ENCODE data around the gene SMOC2.
"Not testable (repeated sequence)": the region's sequence is repeated elsewhere in the genome, so short reads cannot be mapped to it uniquely, and the experiment has no call there.

Gene SMOC2

DNA sequence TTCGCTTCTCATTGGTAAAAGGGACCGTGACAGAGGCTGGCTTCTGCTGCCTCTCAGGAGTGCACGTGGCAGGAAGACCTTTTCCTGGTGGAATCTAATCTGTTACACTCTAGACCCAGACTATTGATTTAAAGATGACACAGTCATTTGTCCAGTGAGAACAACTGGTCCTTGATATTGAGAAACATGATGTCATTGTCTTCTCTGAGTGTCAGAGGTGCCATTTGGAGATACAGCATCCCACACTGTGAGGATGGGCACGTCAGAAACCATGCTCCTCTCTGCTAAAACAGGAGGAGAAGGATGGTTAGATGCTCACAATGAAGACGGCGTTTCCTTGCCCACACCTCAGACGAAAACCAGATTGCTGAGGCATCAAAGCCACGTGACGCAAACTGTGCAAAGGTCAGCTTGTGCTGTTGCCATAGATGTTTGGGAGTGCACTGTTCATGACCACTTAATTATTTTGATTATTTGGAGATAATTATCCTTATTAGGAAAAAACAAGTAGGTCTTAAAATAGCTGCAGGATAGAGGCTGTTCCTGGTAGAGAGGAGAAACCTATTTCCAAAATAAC lies 169.0 kb downstream of the SMOC2 start:
- no peak for DNase-seq

DNA sequence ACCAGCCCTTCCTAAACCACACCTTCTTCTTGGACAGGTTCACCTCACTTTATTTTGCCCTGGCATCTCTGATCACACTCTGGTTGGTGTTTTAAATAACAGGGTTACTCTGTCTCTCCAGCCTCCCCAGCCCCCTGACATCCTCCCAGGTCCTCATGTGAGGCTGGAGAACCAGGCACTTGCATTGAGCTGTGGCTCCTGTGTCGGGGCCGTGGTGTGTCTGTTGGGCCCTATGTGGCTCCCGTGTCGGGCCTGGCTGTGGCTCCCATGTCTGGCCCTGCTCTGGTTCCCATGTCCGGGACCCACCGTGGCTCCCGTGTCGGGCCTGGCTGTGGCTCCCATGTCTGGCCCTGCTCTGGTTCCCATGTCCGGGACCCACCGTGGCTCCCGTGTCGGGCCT lies 170.0 kb downstream of the SMOC2 start:
- DNase-seq = not testable (repeated sequence)

GRCh38 chr6:168611691-168612090 lies 170.7 kb downstream of the SMOC2 start:
- DNase-seq = no peak

DNA sequence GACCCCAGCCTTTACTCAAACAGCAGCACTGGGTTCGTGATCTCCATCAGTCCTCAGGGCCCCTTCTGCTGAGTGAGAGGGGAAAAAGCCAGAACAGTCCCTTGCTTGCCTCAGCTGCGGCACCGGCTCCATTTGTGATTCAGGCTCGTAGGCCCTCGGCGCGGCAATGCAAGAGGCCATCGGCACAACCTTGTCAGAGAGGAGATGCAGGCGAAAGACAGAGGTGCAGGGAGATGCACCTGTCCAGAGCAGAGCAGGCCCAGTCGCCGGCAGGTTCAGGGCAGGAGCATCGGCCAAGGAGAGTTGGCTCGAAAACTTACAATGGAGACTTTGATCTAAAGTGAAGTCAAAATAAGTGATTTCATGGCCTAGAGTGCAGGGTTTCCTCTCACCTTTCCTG lies 171.6 kb downstream of the SMOC2 start:
- DNase-seq = no peak

DNA sequence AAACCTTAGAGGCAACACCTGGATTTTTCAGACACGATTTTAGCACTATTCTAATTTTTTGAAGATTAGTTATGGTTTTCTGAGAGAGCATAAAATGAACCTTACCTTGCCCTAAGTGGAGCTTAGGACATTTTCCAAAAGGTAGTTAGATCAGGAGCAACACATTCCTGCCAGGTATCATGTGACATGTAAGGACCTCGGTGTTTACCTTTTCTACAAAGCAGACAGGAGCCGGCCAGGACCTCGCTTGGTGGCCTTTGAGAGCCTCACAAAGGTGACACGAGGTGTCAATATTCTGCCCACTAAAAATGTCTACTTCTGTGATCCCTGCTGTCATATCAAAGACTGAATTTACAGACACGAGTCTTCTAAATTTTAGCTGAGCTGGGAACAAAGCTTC lies 174.9 kb downstream of the SMOC2 start:
- DNase-seq = no peak

DNA sequence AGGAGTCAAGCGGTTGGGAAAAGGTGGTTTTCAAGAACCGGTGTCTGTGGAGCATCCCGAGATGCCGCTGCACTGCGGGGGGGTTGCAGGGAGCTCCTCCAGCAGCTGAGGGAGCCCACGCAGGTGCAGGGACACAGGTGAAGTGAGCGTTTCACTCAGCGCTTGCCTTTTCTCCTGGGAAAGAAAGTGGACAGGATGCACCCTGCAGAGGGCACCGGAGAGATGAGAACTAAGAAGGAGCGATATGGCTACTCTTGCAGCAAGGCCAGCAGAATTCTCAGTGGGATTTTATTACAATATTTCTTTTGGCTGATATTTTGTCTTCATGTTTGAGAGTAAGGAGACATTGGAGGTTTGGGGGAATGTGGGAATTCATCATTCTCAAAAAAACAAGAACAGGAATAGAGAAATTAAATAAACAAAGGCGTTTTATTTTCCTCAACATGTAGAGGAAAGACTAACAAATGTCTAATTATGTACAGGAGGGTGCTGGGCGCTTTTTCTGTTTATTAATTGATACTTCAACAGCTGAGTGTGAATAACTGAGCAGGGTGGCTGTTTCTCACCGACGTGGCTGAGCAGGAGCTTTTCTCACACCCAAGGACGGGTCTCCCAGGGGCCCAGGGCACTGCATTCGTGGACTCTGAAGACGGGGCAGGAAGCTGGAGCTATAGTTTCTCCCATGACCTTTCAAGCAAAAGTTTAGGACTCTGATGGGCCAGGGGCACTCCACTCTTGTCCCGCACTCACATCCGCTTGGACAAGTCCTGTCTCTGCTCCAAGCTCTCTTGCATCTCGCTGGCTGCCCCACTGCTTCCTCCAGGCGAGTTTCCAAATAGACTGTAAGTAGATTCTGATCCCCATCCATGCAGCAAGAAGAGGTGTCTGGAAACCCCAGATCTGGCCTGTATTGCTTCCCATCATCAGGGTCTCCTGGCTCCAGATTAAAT lies 176.1 kb downstream of the SMOC2 start:
- DNase-seq = no peak

GRCh38 chr6:168618546-168619315 lies 177.7 kb downstream of the SMOC2 start:
- no peak for DNase-seq

DNA sequence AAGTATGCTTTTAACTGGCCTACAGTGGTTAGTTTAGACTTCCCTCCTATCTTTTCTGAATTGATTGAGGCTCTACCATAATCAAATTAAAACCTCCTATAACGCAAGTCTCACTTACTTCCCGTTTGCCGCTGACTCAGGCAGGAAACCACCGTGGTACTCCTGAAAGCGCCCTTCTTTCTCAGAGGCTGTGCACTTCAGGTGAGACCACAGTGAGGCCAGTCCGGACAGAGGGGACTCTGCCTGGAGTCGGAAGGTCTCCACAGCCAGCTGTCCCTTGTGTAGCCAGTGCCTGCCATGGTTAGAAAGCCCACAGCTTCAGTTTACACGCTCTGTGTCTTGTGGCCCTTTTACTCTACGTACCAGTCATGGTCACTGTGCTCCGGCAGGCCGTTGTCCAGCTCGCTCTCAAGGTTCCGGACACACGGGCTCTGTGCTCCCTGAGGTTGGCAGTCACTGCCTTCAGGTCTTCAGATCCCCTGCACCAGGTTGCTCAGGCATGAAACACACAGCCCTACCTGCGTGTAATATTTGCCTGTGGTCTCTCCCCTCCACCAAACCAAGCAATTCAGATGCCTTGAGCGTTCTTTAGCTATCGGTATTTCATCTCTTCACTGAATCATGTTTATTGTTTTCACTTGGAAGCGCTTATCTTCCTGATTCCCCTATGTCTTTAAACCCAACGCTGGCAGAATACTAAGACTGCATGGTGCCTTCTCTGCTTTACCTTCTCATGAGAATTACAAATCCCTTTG lies 178.8 kb downstream of the SMOC2 start:
- DNase-seq = peak; percentile 19

DNA sequence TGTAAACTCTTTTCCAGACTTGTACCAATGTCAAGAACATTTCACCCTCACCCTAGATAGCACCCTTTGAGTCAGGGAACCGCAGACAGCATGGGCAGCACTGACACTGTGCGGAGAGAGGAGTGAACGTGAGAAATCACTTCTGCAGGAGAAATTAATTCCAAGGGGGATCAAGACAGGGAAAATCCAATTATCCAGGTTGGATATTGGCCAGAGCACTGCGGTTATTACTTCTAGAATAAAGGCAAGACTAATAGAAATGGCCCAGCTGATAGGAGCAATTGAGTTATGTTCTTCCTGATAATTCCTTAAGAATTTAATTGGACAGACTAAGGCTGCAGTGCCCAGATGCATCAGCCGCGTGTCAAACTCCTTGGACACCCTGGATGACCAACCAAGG lies 179.6 kb downstream of the SMOC2 start:
- no peak for DNase-seq

DNA sequence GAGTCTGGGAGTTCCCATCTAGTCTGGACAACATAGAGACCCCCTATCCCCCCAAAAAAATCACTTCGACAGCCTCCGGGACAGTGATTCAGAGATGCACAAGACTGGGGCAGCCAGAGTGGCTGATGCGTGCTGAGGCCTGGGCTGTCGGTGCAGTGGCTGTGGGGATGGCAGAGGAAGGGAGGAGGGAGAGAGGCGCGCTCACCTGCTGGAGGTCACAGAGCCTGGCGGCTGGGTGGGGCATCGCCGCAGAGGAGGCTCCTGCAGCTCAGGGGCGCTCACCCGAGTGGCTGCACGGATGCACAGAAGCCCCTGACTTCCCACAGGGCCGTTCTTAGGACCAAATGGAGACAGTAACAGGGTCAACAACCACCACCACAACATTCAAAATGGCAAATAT lies 182.8 kb downstream of the SMOC2 start:
- no peak for DNase-seq

DNA sequence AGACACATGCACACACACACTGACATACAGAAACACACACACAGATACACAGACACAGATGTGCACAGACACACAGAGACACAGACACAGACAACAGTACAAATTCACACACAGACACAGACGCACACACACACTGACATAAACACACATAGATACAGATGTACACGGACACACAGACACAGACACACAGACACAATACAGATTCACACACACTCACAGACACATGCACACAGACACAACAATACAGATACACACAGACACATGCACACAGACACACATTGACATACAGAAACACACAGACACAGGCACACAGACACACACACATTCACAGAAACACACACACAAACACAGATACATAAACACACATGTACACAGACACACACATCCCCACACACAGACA lies 183.6 kb downstream of the SMOC2 start:
- no peak for DNase-seq

- DNase-seq = no peak
Measured at GRCh38 chr6:168624948-168625347, 184.0 kb downstream of the SMOC2 start.

DNA sequence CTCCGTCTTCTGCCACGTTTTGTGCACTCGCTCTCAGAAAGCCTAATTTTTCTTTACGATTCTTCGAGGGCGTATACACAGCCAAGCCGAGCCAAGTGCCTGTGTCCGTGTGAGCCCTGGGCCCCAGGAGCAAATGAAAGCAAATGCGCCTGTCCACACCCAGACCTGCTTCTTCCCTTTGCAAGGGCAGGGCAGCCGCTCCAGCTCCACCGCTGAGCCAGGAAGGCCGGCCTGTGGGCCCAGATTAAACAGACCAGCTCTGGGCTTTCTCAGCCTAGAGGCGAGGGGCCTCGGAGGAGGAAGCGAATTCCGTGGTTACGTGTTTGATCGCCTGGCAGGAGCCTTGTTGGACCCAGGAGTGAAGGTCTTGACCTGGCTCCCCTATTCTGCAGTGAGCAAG lies 184.6 kb downstream of the SMOC2 start:
- no peak for DNase-seq

GRCh38 chr6:168626046-168626602 lies 185.1 kb downstream of the SMOC2 start:
- DNase-seq = no peak

- no peak for DNase-seq
Measured at GRCh38 chr6:168627506-168628175, 186.7 kb downstream of the SMOC2 start.

GRCh38 chr6:168628176-168628553 lies 187.2 kb downstream of the SMOC2 start:
- DNase-seq = no peak

DNA sequence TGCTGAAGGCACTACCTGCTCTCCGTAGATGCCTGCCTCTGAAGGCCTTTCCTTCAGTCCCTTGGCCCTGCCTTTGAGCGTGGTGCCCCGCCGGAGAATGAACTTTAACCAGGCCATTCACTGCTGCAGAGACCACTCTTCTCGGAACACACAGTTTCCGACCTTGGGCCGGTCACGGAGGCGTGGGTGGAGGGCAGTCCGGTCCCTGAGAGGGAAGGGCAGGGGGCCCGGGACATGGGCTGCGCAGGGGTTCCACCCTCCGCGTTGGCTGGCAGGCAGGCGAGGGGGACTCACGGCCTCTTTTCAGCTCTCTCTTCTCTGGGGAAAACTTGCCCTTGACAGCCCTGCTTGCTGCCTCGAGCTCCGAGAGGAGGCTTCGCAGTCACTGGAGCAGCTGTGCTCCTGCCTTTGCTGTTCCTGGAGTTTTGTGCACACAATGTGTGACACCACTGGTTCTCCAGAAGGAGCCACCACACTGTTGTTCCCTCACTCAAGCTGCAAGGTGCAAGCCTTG lies 187.8 kb downstream of the SMOC2 start:
- DNase-seq = no peak

DNA sequence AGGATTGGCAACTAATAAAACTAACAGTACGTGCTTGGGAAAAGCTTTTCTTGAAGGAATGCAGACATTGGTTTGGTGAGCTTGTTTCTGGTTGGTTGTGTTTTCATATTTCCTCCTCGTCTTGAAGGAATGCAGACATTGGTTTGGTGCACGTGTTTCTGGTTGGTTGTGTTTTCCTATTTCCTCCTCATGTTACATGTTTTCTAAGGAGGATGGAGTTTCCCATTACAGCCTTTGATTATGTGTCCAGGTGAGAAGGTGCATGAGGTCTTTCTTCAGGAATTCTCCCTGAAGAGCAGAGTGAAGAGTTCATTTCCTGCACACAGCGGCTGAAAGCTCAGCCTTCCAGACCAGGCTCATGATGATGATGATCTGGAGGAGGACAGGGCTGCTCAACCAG lies 190.6 kb downstream of the SMOC2 start:
- DNase-seq = no peak

DNA sequence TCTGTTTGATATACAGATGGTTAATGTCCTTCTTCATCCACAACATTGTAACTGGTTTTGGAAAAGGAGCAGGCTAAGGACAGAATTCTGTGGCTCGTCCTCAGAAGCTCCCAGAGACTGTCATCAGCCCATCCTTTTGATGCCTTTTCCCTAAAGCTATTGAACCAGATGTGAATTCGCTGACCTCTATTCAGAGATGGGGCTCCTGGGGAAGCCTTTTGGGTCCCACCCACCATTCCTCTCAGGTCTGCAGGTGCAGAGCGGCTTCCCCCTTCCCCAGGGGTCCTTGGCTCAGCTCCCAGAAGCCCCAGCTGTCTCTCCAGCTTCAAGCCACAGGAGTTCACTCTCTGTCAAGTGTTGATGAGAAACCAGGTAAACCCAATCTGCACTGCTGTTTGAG lies 191.7 kb downstream of the SMOC2 start:
- DNase-seq = no peak

DNA sequence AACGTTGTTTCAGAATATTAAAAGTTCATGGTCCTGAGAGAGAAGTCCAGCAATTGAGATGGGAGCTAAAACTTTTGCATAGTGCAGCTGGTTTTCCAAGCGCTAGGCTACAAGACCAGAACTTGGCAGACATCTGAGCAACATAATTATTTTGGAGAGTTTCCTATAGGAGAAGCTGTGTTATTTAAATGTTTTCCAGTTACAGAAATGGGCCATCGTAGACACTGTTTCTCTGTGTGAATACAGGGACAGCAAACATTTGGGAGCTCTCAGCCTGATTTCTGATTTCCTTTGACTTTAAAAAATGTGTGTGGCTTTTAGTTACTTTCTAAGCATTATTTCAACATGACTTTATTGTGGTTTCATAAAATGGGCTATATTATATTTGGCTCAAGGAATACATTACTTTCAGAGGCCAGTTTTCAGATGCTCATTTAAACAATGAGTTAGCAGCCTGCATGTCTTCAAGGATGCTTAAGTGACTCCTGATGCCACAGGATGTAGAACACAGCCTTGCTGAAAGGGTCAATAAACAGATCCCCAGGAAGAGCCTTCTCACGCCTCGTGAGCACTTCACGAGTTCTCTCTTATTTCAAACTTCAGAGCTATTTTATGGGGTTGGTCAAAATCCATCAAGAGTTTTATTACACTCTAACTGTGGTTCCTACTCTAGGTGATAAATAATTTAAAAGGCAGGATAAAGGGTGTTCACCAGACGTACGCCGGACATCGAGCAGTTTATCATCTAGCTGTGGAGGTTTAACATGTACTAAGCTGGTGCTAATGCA lies 193.8 kb downstream of the SMOC2 start:
- DNase-seq = no peak

Measured in activated T-cell treated with anti-CD3 and anti-CD28 coated beads, Interleukin-2, amount 50 U/mL, for 1 hour (primary cell).